A549 (cell line): ENCODE results near the gene EXOC4. TPM values are rescaled to one million over a fixed set of nuclear protein-coding genes. Genes with fewer than 3 reads are reported as not detected.

Experiments used
- ATAC-seq, 2 experiments: fragments of 200-7000 bp in 1 of 2; fragments of >200 bp in 1 of 2; cut with Nextera tagmentation in 1 of 2; cut with Tn5 transposase in 1 of 2; 3 replicates each; pipeline versions ENCODE4 v1.8.0 to v1.9.1; 2018 to 2020; ENCODE audit warnings: mild to moderate bottlenecking in 1 of 2, moderate library complexity in 1 of 2
- CTCF ChIA-PET: fragments of 300-600 bp; sonication (Branson Sonifier 250); formaldehyde crosslinking; extraction: SDS; loops from one replicate; lab custom pipeline; 2021; ENCODE audit warnings: antibody characterized with exemption, inconsistent platforms; lab: Yijun Ruan, JAX
- POLR2A ChIA-PET: fragments of 350-600 bp; formaldehyde crosslinking; extraction: SDS; loops from one replicate; lab custom pipeline; 2021; ENCODE audit warnings: antibody characterized with exemption, inconsistent platforms; lab: Yijun Ruan, JAX
- DNase-seq, 2 experiments: peaks; one replicate each; pipeline versions ENCODE4 v3.0.0 to v3.0.0-alpha.2; 2011 to 2016; ENCODE audit warnings: low read depth in 1 of 2, low spot score in 1 of 2
- FAIRE-seq: peaks from 2 replicates; lab custom pipeline; 2011; peaks lifted over from hg19 to GRCh38; lab: Jason Lieb, UNC
- H3K27ac ChIP-seq, 2 experiments: fragments of >200 bp; sonication (Bioruptor Twin); formaldehyde crosslinking; 3 replicates each; pipeline ENCODE4 v1.5.1; 2016 to 2017
- H3K4me1 ChIP-seq: fragments of >200 bp; sonication (Bioruptor Twin); formaldehyde crosslinking; 3 replicates; pipeline ENCODE4 v1.6.1; 2016
- H3K4me2 ChIP-seq: fragments of >200 bp; sonication (Bioruptor Twin); formaldehyde crosslinking; 3 replicates; pipeline ENCODE4 v1.6.1; 2016
- H3K4me3 ChIP-seq: fragments of >200 bp; sonication (Bioruptor Twin); formaldehyde crosslinking; 3 replicates; pipeline ENCODE4 v1.5.1; 2016
- H3K9me3 ChIP-seq: fragments of >200 bp; sonication (Bioruptor Twin); formaldehyde crosslinking; 3 replicates; pipeline ENCODE4 v1.6.1; 2016
- ATOH8 ChIP-seq: fragments of 250-450 bp; sonication (Bioruptor Pico); IDR thresholded peaks from 2 replicates; pipeline ENCODE4 v1.5.0; 2020; ENCODE audit warnings: low read depth, mild to moderate bottlenecking, moderate library complexity
- BHLHE40 ChIP-seq: IDR thresholded peaks from 2 replicates; pipeline ENCODE4 v1.6.1; 2012; ENCODE audit warnings: low read depth, low read length, inconsistent platforms
- CBX2 ChIP-seq: fragments of 200-600 bp; sonication (generic); IDR thresholded peaks from 2 replicates; pipeline ENCODE4 v1.6.1; 2016; ENCODE audit warnings: low read depth, mild to moderate bottlenecking, borderline replicate concordance
- CEBPB ChIP-seq, 2 experiments: fragments of >200 bp in 1 of 2; sonication (Bioruptor Twin) in 1 of 2; formaldehyde crosslinking in 1 of 2; IDR thresholded peaks; 2 replicates each; pipeline ENCODE4 v1.6.1; 2012 to 2016
- CTCF ChIP-seq: fragments of >200 bp; sonication (Bioruptor Twin); formaldehyde crosslinking; IDR thresholded peaks from 3 replicates; pipeline ENCODE4 v1.5.1; 2016
- E2F6 ChIP-seq: IDR thresholded peaks from 2 replicates; pipeline ENCODE4 v1.6.1; 2012; ENCODE audit warnings: low read depth, borderline replicate concordance
- EHF ChIP-seq: fragments of 250-450 bp; sonication (Bioruptor Pico); IDR thresholded peaks from 2 replicates; pipeline ENCODE4 v1.5.0; 2020; ENCODE audit warnings: mild to moderate bottlenecking
- EHMT2 ChIP-seq: fragments of 200-600 bp; sonication (generic); IDR thresholded peaks from 2 replicates; pipeline ENCODE4 v1.6.1; 2016; ENCODE audit warnings: antibody characterized with exemption, low read depth, mild to moderate bottlenecking, moderate library complexity
- EP300 ChIP-seq, 2 experiments: fragments of >200 bp; sonication (Bioruptor Twin); formaldehyde crosslinking; IDR thresholded peaks; 2 replicates in 1 of 2; 3 replicates in 1 of 2; pipeline ENCODE4 v1.6.1; 2016 to 2017
- FOSL2 ChIP-seq, 2 experiments: fragments of 450-650 bp in 1 of 2; fragments of >200 bp in 1 of 2; sonication (Bioruptor Twin) in 1 of 2; formaldehyde crosslinking; IDR thresholded peaks; 2 replicates each; pipeline versions ENCODE4 v1.5.0 to v1.6.1; 2016 to 2020; ENCODE audit warnings: mild to moderate bottlenecking in 1 of 2, moderate library complexity in 1 of 2
- FOXS1 ChIP-seq: fragments of 250-450 bp; sonication (Bioruptor Pico); IDR thresholded peaks from 2 replicates; pipeline ENCODE4 v1.5.0; 2020; ENCODE audit warnings: mild to moderate bottlenecking, moderate library complexity
- HDAC2 ChIP-seq: fragments of 200-600 bp; sonication (generic); IDR thresholded peaks from 2 replicates; pipeline ENCODE4 v1.6.1; 2016
- HOXB13 ChIP-seq: fragments of 250-450 bp; sonication (Bioruptor Pico); IDR thresholded peaks from 2 replicates; pipeline ENCODE4 v1.5.0; 2020; ENCODE audit warnings: low read depth, mild to moderate bottlenecking, moderate library complexity
- JUN ChIP-seq, 2 experiments: fragments of >200 bp; sonication (Bioruptor Twin); formaldehyde crosslinking; IDR thresholded peaks; 2 replicates in 1 of 2; 3 replicates in 1 of 2; pipeline ENCODE4 v1.6.1; 2016 to 2017
- JUNB ChIP-seq: fragments of >200 bp; sonication (Bioruptor Twin); formaldehyde crosslinking; IDR thresholded peaks from 2 replicates; pipeline ENCODE4 v1.6.1; 2016
- KDM5A ChIP-seq: fragments of 200-600 bp; sonication (generic); IDR thresholded peaks from 2 replicates; pipeline ENCODE4 v1.6.1; 2016; ENCODE audit warnings: antibody characterized with exemption, mild to moderate bottlenecking
- NFE2L2 ChIP-seq: fragments of 150-350 bp; conservative IDR thresholded peaks from 2 replicates; pipeline ENCODE4 v1.6.1; 2014; ENCODE audit warnings: low read length
- NR3C1 ChIP-seq: fragments of >200 bp; sonication (Bioruptor Twin); formaldehyde crosslinking; IDR thresholded peaks from 3 replicates; pipeline ENCODE4 v1.6.1; 2017
- SMC3 ChIP-seq: fragments of >200 bp; sonication (Bioruptor Twin); formaldehyde crosslinking; IDR thresholded peaks from 3 replicates; pipeline ENCODE4 v1.6.1; 2018; ENCODE audit warnings: inconsistent platforms
- SREBF2 ChIP-seq: fragments of 450-650 bp; IDR thresholded peaks from 2 replicates; pipeline ENCODE4 v1.6.1; 2014; ENCODE audit warnings: mild to moderate bottlenecking, moderate library complexity
- ZC3H11A ChIP-seq: fragments of 450-650 bp; IDR thresholded peaks from 2 replicates; pipeline ENCODE4 v1.6.1; 2014; ENCODE audit warnings: antibody characterized with exemption, mild to moderate bottlenecking
- ZNF302 ChIP-seq: fragments of 250-450 bp; sonication (Bioruptor Pico); IDR thresholded peaks from 2 replicates; pipeline ENCODE4 v1.9.0; 2021; ENCODE audit warnings: inconsistent platforms, mild to moderate bottlenecking, moderate library complexity
- WGBS: methylation state at CpG from one replicate; pipeline ENCODE4 v1.1.6; 2017; ENCODE audit errors: missing lambda C conversion rate; 5-methylcytosine and 5-hydroxymethylcytosine counted together
- polyA plus RNA-seq, 4 experiments: library from polyadenylated mRNA; depleted of rRNA in 3 of 4; stranded (reverse); fragments of >200 nt; fragmentation: RNase III in 1 of 4; extraction: RNeasy Plus Mini Kit Qiagen cat#74134 plus additional on column Dnase treatment in 1 of 4; gene quantifications; 2 replicates in 3 of 4; 3 replicates in 1 of 4; pipeline ENCODE4 v1.2.3, GENCODE V29; 2011 to 2017

Gene EXOC4
- polyA plus RNA-seq, 2 of the 4 experiments (the other 2 are of a cell fraction): 33.4 to 73.1 TPM

GRCh38 chr7:134045716-134046115 lies 792.8 kb downstream of the EXOC4 start (continued):
- TF ChIP-seq SMC3: no peak

- TF ChIP-seq JUN (IDR thresholded peaks at IDR 0.05): no peak
- no peak for TF ChIP-seq ZC3H11A
- TF ChIP-seq EP300 (IDR thresholded peaks at IDR 0.05): no peak
- no peak for TF ChIP-seq CEBPB (IDR thresholded peaks at IDR 0.05)
- no peak for TF ChIP-seq E2F6
- no peak for TF ChIP-seq EHMT2
- no peak for TF ChIP-seq CTCF
- no peak for TF ChIP-seq CBX2
- no peak for TF ChIP-seq NFE2L2
- TF ChIP-seq EHF: no peak
- TF ChIP-seq FOSL2 (IDR thresholded peaks at IDR 0.05): no peak
- no peak for TF ChIP-seq FOSL2 (CRISPR knock-in tag; IDR thresholded peaks at IDR 0.05)
- TF ChIP-seq JUNB: no peak
- TF ChIP-seq NR3C1: no peak
- FAIRE-seq (no peak), ATAC-seq (no peak), DNase-seq (no peak)
- no peak overlapping the region for H3K4me3 ChIP-seq
- POLR2A ChIA-PET: no interaction called here
- CTCF ChIA-PET: no interaction called here
- H3K4me1 ChIP-seq: no peaks in the 10 kb centered on the region
- no peak overlapping the region for H3K4me2 ChIP-seq
- H3K27ac ChIP-seq: no peak overlapping the region
- 88% methylated on average over 9 of the region's 9 CpGs for WGBS
- no peaks in the 10 kb centered on the region for H3K9me3 ChIP-seq
Measured at GRCh38 chr7:134046594-134047128, 793.8 kb downstream of the EXOC4 start.

- no peaks in the 10 kb centered on the region for H3K4me1 ChIP-seq
- TF ChIP-seq ZNF302 (CRISPR knock-in tag) (no peak), BHLHE40 (no peak), FOXS1 (CRISPR knock-in tag) (no peak), SREBF2 (no peak), SMC3 (no peak), KDM5A (no peak), ATOH8 (CRISPR knock-in tag) (no peak), HOXB13 (no peak), HDAC2 (no peak), FOSL2 (IDR thresholded peaks at IDR 0.05) (no peak), FOSL2 (CRISPR knock-in tag; IDR thresholded peaks at IDR 0.05) (no peak)
- 88% methylated on average over 4 of the region's 4 CpGs for WGBS
- ChIA-PET POLR2A (no interaction called here), CTCF (interaction anchor here (1.3 to 1.7 kb wide), 2 partner anchors 9 to 93 kb away, joined by 3 read pairs; no protein-coding TSS in a partner anchor)
- H3K4me2 ChIP-seq: no peak overlapping the region
- no peak for ATAC-seq
- no peak for FAIRE-seq
- DNase-seq: no peak
- H3K9me3 ChIP-seq: no peaks in the 10 kb centered on the region
- no peak overlapping the region for H3K27ac ChIP-seq
- H3K4me3 ChIP-seq: no peak overlapping the region
Measured at GRCh38 chr7:134047675-134048074, 794.8 kb downstream of the EXOC4 start.
